HG03175 (cell line): ENCODE measurements around the gene TACR1.
"Not testable (repeated sequence)": the region's sequence is repeated elsewhere in the genome, so short reads cannot be mapped to it uniquely, and the experiment has no call there.

Experiments
- ATAC-seq: cut with Tn5 transposase; IDR thresholded peaks from one replicate; pipeline ENCODE4 v1.9.1; 2021; ENCODE audit warnings: mild to moderate bottlenecking, moderate library complexity; ENCODE audit not compliant: unreplicated experiment

The TACR1 gene, protein sequence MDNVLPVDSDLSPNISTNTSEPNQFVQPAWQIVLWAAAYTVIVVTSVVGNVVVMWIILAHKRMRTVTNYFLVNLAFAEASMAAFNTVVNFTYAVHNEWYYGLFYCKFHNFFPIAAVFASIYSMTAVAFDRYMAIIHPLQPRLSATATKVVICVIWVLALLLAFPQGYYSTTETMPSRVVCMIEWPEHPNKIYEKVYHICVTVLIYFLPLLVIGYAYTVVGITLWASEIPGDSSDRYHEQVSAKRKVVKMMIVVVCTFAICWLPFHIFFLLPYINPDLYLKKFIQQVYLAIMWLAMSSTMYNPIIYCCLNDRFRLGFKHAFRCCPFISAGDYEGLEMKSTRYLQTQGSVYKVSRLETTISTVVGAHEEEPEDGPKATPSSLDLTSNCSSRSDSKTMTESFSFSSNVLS

DNA sequence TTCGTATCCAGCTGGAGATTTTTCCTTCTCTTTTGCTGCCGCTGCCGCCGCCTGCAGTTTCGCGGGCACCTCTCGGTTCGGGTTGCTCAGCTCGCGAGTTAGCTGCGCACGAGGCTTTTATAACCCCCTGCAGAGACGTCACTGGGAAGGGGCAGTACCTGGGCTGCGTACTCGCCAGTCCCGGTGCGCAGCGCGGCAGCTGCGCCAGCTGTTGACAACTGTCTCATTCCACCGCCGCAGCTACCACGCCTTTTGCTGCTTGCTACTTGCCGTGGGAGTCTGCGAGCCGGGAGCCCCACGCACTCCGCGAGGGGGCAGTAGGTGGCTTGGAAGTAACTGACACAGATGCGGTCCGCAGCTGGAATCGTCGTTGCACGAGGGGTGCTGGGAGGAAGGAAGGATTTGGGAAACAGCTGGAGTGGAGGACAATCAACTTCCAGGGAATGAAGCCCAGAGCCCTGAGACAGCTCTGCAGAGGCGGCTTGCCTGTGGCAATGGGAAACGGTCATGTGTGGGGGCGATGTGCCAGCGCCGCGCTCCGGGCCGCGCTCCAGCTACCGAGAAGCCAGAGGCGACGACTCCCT, at the start of gene TACR1:
TACR1 (minus strand) TSS at position 93 of the 584 bp plus-strand sequence. CDS start 586 bp downstream, outside the sequence.
- ATAC-seq: peak; percentile 77

DNA sequence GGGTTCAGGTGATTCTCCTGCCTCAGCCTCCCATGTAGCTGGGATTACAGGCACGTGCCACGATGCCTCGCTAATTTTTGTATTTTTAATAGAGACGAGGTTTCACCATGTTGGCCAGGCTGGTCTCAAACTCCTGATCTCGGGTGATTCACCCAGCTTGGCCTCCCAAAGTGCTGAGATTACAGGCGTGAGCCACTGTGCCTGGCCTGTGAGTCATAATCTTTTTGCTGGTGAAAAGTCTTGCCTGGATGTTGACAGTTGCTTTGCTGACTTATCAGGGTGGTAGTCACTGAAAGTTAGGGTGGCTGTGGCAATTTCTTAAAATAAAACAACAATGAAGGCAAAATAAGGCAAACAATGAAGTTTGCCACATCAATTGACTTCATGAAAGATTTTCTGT, 49.3 kb upstream of the TACR1 start:
- ATAC-seq: not testable (repeated sequence)

DNA sequence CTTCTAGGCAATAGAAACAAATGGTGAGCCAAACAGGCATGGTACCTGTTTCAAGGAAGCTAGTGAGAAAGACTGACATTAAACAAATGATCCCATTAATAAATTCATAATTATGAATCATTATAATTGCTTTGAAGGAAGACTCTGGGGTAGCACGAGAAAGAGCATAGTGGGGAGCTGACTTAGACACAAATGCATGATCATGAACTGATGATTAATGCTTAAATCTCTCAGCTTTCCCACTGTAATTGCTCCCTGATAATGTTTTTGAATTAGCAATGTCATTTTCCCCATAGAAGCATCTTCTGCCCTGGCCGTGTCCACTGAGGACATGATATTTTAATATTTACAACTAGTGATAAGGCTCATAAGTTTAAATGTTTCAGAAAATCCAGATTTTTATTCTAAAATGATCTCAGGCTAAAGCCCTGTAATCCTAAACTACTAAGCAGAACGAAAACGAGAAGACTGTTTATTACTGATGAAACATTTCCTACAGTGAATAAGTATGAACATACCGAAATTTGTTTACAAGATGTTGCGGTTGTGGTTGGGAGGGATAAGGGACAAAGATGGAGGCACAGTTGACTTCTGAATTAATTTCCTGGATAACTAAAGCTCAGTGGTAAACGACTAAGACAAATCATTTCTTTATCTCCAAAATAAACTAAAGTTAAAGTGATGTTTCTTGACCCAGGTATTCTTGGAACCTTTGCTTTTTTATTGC, 47.3 kb upstream of the TACR1 start:
- no peak for ATAC-seq

DNA sequence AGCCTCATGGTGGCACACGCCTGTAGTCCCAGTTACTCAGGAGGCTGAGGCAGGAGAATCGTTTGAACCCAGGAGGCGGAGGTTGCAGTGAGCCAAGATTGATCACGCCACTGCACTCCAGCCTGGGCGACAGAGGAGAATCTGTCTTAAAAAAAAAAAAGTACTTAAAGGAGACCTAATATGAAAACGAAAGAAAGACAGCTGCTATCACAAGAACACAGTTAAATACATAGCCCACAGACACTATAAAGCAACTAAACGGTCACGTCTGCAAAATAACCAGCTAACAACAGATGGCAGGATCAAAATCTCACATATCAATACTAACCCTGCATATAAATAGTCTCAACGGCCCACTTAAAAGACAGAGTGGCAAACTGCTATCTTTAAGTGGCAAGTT, 43.9 kb upstream of the TACR1 start:
- no peak for ATAC-seq

DNA sequence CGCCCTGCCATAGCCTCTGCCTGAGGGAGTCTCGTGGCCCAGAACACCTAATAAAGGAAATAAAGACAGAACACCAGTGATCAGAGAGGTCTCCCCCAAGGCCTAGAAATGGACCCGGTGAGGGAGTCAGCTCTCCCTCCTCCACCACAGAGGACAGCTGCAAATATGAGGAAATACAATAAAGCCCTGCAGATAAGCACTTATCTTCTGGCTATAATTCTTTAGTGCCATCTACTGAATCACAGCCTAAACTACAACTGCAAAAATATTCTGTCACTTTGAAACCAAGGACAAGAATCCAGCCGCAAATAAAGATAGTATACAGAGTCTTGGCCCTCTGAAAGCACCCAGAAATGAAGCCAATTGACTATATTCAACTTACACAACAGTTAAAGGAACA, 42.4 kb upstream of the TACR1 start:
- ATAC-seq: no peak

DNA sequence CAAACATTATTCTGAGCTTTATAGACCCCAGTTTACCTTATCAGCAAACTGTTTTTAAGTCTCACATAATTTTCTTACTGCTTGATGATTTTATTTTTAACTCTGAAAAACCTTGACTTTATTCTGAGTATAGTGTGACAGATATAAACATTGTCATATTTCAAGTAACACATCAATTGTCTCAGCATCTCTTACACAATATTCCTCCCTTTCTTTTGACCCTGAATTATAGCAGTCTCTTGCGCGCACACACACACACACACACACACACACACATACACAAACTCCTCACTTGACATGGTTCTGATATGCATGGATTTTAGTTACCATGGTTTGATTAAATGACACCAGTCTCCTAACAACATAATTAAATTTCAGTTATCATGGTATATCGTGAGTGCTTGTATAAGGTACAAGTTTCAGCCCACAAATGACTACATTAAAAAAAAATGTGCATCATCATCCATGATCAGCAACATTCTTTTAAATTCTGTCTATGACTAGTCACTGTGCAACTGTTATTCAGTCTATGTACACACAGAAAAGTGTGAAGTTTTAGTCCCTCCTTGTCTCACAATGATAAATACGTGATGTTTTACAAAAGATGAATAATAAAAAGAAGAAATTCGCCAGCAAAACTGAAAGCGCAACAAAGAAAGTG, 39.5 kb upstream of the TACR1 start:
- no peak for ATAC-seq

DNA sequence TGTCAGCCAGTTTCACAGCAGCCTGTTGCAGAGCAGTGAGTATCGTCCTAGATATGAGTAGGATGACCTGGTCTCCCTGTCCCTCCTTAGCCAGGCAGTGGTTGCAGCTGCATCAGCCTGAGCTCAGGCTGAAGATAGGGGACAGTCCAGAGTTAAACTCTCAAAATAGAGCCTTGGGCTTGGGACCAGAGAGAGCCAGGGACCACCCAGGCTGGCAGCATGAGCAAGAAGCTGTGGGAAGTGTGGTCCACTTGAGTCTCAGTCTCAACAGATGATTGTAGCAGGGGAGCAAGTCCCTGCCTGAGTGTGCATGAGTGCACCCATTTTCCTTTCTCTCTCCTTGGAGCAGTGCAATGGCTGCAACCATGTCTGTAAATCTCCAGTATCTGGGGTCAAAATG, 38.0 kb upstream of the TACR1 start:
- no peak for ATAC-seq

DNA sequence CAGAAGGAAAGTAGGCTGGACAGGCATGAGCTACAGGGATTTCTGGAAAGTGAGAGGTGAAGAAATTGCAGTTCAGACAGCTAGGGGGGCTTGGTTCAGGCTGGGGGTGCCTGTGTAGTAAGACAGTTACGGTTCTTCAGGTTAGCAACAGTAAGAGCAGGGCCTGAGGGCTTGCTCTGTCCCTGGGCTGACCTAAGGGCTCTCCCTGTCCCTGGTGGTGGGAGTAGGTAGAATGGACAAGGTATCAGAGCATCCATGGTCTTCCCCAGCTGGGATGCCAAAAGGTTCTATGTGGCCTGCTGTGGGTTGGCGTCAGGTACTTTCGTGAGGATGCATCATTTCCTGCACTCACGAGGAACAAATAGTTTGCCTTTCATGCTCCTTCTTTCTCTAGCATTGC, 34.6 kb upstream of the TACR1 start:
- ATAC-seq: no peak

DNA sequence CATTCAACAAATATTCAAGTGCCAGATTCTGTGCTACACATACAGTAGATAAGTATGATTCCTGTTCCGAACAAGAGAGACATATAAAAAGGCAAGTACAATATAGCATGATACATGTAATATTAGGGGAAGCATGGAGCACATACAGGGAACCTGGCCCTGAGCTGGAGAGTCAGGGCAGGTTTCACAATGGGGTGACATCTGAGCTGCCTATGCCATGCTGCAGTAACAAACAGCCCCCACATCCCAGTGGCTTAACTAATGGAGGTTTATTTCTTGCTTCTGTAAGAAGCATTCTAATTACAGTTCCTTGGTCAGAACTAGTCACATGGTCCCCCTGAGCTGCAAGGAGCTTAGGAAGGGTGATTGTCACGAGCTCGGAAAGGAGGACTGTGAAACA, 27.3 kb upstream of the TACR1 start:
- ATAC-seq: no peak

DNA sequence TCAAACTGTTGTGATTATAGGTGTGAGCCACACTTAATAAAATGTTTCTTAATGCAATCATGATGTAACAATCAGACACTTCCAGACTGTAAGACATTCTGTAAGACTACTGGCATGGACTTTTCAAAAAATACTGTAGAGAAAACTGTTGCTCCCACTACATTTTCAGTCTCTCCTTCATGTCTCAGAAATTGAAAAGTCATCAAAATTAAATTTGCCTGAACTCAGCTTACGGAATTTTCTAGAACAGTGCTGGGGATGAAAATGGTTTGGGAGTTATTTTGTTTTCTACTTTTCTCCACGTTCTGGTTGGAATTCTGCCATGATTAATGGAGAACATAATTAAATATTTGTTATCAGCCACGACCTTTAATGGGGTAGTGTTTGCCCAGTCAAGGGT, 26.8 kb upstream of the TACR1 start:
- no peak for ATAC-seq

DNA sequence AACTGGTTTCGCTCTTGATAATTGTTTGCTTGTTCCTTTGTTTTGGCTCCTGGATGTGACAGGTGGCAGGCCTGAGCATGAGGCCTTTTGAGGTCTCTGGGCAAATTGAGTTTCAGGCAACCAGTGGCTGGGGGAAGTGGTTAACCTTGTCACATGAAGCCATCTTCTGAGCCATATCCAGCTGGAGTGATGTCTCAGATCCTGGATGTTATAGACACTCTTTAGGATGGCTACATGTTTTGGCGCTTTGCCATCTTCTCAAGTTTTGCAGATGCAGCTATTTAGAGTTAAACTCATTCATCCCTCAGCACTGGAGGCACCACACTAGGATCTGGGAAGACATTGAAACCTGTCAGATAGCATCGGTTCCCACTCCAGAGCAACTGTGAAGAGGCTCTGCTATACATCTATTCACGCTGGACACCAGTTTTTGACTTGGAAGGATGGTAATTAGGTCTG, 25.3 kb upstream of the TACR1 start:
- no peak for ATAC-seq

DNA sequence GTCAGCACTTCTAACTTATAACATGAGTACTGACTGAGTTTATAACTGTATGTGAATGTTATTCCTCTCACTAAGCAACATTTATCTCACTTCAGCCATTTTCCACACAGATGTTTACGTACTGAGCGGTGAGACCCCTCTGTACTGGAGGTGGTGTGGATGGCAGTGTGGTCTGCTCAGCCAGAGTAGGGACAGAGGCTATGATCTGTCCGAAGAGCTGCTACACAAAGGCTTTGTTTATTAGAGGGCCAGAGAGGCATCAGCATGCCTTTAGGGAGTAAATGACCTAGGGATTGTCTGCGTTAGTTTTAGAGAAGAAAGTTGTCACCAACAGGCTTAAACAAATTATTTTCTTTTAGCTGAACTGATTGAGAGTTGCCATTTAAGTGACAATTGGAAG, 23.2 kb upstream of the TACR1 start:
- no peak for ATAC-seq

DNA sequence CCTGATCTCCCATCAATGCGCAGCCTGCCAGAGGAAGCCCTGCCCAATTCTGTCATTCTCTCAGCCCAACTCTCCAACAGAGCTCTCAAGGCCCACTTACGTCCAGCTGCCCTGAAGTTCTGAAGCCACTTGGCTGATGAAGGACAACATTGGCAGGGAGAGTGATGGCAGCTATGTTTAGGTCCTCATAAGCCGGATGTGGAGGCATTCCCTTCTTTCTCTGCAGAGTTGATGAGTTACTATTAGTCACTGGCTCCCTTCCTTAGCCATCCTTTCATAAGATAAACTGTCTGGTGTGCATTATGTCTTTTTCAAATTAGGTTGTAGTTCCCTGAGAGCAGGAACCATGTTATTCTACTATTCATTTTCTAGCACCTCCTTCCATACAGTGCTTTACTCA, 22.5 kb upstream of the TACR1 start:
- no peak for ATAC-seq

DNA sequence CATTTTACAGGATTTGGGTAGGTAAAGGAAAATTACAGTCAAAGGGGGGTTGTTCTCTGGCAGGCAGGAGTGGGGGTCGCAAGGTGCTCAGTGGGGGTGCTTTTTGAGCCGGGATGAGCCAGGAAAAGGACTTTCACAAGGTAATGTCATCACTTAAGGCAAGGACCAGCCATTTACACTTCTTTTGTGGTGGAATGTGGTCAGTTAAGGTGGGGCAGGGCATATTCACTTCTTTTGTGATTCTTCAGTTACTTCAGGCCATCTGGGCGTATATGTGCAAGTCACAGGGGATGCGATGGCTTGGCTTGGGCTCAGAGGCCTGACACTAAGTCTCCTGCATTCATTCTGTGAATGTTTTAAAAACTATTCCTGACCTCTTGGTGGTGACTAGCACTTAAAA, 19.9 kb upstream of the TACR1 start:
- not testable (repeated sequence) for ATAC-seq

DNA sequence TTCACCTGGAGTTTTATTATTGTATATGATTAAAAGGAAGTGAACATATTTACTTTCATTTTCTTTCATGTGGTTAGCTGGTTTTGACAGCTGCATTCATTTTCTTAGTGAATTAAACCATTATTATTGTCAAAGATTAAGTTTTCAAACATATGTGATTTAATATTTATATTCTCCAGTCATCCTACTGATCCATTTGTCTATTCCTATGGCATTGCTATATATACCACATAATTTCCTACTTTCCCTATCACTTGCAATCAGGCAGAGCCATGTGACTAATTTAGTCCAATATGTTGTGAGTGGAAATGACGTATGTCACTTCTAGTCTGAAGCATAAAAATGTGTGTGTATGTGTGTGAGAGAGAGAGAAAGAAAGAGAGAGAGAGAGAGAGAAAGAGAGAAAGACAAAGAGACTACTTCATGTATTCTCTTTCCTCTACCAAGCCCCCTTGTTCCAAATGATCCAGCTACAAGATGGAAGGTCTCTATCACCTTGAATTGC, 12.0 kb upstream of the TACR1 start:
- ATAC-seq: no peak

DNA sequence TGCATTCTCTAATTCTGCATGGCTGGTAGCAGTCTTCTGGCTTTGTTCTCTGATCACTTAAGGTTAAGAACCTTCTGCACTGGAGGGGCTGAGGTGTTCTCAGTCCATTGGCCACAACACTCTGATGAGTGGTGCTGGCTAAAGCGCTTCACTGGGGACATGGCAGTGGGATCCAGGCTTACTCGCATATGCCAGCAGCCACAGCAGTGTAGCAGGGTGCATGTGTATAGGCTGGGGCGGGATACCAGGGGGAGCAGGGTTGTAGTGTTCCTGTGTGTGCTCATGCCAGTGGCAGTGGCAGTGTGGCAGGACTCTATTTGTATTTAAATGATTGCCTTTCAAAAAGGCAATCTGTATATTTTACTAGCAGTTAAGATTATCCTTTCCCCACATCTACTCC, 11.1 kb upstream of the TACR1 start:
- ATAC-seq: no peak

DNA sequence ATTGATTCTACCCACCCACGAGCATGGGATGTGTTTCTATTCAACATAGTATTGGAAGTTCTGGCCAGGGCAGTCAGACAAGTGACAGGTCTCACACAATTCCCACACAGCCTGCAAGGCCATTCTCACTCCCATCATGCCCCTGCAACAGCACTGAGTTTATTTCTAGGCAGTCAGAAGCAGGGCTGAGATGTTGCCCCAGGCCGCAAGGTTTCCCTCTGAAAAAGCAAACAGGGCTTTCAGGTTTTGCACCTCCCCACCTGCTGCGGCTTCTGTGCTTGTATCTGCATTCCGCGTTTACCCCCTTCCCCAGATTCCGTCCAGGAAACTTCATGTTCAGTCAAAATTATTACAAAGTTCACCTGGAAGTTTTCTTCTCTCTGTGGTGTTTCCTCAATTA, 9.4 kb upstream of the TACR1 start:
- ATAC-seq: no peak

DNA sequence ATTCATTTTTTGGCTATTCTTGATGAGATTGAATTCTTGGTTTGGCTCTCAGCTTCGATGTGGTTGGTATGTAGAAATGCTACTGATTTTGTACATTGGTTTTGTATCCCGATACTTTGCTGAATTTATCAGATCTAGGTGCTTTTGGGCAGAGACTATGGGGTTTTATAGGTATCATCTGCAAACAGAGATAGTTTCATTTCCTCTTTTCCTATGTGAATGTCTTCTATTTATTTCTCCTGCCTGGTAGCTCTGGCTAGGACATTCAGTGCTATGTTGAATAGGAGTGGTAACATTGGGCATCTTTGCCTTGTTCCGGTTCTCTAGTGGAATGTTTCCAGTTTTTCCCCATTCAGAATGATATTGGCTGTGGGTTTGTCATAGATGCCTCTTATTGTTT, 5.5 kb upstream of the TACR1 start:
- peak; percentile 46 for ATAC-seq

DNA sequence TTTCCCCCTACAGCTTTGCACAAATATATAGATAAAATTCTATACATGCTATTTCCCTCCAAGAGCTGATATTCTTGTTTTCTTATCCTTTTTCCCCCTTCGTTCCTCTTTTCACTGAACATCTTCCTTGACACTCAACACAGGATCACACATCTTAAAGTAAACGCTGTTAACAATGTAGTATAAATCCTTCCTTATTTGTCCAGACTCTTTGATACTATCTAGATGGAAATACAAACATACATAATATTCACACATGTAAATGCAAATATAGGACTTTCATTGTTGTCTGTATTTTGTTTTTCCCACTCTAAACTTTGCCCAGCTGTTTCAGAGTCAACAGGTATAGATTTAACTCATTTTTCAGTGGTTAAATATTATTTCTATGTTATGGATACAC, 3.0 kb upstream of the TACR1 start:
- ATAC-seq: no peak

DNA sequence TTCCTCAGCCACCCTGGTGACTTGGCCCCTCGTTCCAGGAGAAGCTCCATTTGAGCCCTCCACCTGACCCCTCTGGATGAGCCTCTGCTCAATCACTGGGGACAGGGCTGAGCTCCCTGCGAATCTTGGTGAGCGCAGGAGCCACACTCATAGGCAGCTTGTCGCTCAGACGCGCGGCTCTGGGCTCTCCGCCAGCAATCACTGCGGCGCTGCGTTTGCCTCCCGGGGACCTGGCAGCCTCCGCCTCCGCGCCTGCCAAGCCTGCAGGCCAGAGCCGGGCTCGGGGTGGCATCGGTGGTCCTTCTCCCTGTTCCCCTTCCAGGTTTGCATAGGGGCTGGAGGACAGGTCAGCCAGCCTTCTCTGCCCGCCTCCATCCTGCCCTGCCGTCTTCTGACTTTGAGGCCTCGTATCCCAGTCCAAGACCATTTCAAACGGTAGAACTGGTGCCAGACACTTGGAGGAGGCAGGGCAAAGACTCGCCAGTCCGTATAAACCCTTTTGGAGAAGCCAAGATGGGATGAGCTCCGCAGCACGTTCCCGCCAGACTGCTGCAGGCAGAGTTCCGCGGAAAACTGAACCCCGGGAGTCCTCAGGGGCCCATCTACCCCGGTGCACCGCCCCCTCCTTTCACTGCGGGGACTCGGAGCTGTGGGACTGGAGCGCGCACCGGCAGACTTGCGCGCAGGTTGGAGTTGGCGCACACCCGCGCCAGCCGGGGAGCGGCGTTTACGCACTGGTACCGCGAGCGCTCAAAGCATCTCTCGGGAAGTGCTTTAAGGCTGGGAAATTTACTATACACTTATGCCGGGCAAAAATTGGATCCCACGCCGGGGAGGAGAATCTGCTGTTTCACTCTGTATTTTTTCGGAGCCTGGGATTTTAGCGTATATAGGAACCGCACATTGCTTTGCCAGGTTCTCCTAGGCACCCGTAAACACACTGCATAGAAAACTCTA, 1.1 kb upstream of the TACR1 start:
- ATAC-seq: no peak
